Naive thymus-derived CD8-positive, alpha-beta T cell (primary cell): ENCODE results near the gene NEDD4L. TPM values are rescaled to one million over a fixed set of nuclear protein-coding genes. Genes with fewer than 3 reads are reported as not detected.
"Not testable (repeated sequence)": the region's sequence is repeated elsewhere in the genome, so short reads cannot be mapped to it uniquely, and the experiment has no call there.

Experiments
- ATAC-seq, 2 donors: fragments of 150-1000 bp; cut with Tn5 transposase in 1 of 2; sonication (Bioruptor Pico), chemical (Tn5 transposase) in 1 of 2; 1 replicate in 1 of 2; 2 replicates in 1 of 2; pipeline ENCODE4 v1.10.0; 2021; ENCODE audit warnings: mild to moderate bottlenecking in 2 of 2, moderate library complexity in 2 of 2
- POLR2A ChIA-PET: fragments of 350-600 bp; sonication (Branson Sonifier 250); formaldehyde crosslinking; loops from one replicate; lab custom pipeline; 2021; ENCODE audit warnings: antibody characterized with exemption; lab: Charles Lee
- DNase-seq, 10 donors: peaks; one replicate each; pipeline versions ENCODE4 v3.0.0 to v3.0.0-alpha.2; 2020 to 2022
- H3K27ac Mint-ChIP-seq, 10 donors: one replicate each; pipeline ENCODE4 v1.8.0; 2020 to 2022; ENCODE audit warnings: mild to moderate bottlenecking in 10 of 10, mixed read lengths in 10 of 10, moderate library complexity in 4 of 10, inconsistent platforms in 1 of 10
- H3K27me3 Mint-ChIP-seq, 5 donors: one replicate each; pipeline ENCODE4 v1.8.0; 2021 to 2022; ENCODE audit warnings: mixed read lengths in 5 of 5
- H3K36me3 Mint-ChIP-seq, 3 donors: one replicate each; pipeline ENCODE4 v1.8.0; 2020 to 2022; ENCODE audit warnings: mixed read lengths in 3 of 3, mild to moderate bottlenecking in 2 of 3, inconsistent platforms in 1 of 3
- H3K4me1 Mint-ChIP-seq, 4 donors: one replicate each; pipeline ENCODE4 v1.8.0; 2021 to 2022; ENCODE audit warnings: mixed read lengths in 4 of 4
- H3K4me3 Mint-ChIP-seq, 10 donors: one replicate each; pipeline ENCODE4 v1.8.0; 2020 to 2022; ENCODE audit warnings: mild to moderate bottlenecking in 10 of 10, mixed read lengths in 10 of 10, moderate library complexity in 6 of 10, inconsistent platforms in 1 of 10
- H3K9me3 Mint-ChIP-seq, 9 donors: one replicate each; pipeline ENCODE4 v1.8.0; 2020 to 2022; ENCODE audit warnings: mixed read lengths in 9 of 9, mild to moderate bottlenecking in 3 of 9, inconsistent platforms in 1 of 9, moderate library complexity in 1 of 9
- polyA plus RNA-seq, 3 donors: library from polyadenylated mRNA; unstranded; fragments of 300-500 nt; fragmentation: Illumina TruSeq; gene quantifications; one replicate each; pipeline ENCODE4 v1.2.3, GENCODE V29; 2021
- total RNA-seq, 8 experiments: library from RNA in 2 of 8; stranded (reverse) in 2 of 8; gene quantifications; one replicate each; pipeline ENCODE4 v1.2.3 and lab custom pipeline; 2021 to 2026

Gene NEDD4L
- total and polyA plus RNA-seq, 5 experiments from 2014 or later: 1.5 to 6.5 (median 3.5) TPM

- Mint-ChIP-seq H3K4me3 (no peak overlapping the region), H3K36me3 (no peaks in the 10 kb centered on the region), H3K9me3 (peaks cover 0 to 1% (median 0%) of the 10 kb centered on the region in 9 donors), H3K27me3 (no peaks in the 10 kb centered on the region), H3K4me1 (no peaks in the 10 kb centered on the region), H3K27ac (no peak overlapping the region)
- POLR2A ChIA-PET: no interaction called here
- DNase-seq (no peak), ATAC-seq (no peak)
Observed at GRCh38 chr18:58257461-58257860, 213.4 kb downstream of the NEDD4L start.

- Mint-ChIP-seq H3K27ac (no peak overlapping the region), H3K36me3 (no peaks in the 10 kb centered on the region), H3K9me3 (peaks cover 0 to 1% (median 0%) of the 10 kb centered on the region in 9 donors), H3K27me3 (peaks cover 0 to 2% (median 0%) of the 10 kb centered on the region in 5 donors), H3K4me3 (no peak overlapping the region), H3K4me1 (peaks cover 0 to 11% (median 3%) of the 10 kb centered on the region in 4 donors)
- DNase-seq (no peak), ATAC-seq (no peak)
- POLR2A ChIA-PET: no interaction called here
Observed at GRCh38 chr18:58258692-58259342, 214.8 kb downstream of the NEDD4L start.

GRCh38 chr18:58263055-58263957 is 219.3 kb downstream of the NEDD4L start:
- Mint-ChIP-seq H3K4me1 (peaks cover 0 to 11% (median 3%) of the 10 kb centered on the region in 4 donors), H3K9me3 (peaks cover 0 to 1% (median 0%) of the 10 kb centered on the region in 9 donors), H3K36me3 (no peaks in the 10 kb centered on the region), H3K27ac (peak overlapping the region in 1 of 10 donors; percentile 9), H3K4me3 (no peak overlapping the region), H3K27me3 (peaks cover 0 to 4% (median 0%) of the 10 kb centered on the region in 5 donors)
- ATAC-seq (no peak), DNase-seq (no peak)
- POLR2A ChIA-PET: no interaction called here

- no peak overlapping the region for H3K27ac Mint-ChIP-seq
- ATAC-seq: no peak
- H3K4me3 Mint-ChIP-seq: no peak overlapping the region
- POLR2A ChIA-PET: no interaction called here
- H3K27me3 Mint-ChIP-seq: peaks cover 0 to 4% (median 0%) of the 10 kb centered on the region in 5 donors
- peaks cover 0 to 15% (median 3%) of the 10 kb centered on the region in 4 donors for H3K4me1 Mint-ChIP-seq
- DNase-seq: no peak
- no peaks in the 10 kb centered on the region for H3K36me3 Mint-ChIP-seq
- peaks cover 0 to 1% (median 0%) of the 10 kb centered on the region in 9 donors for H3K9me3 Mint-ChIP-seq
Observed at GRCh38 chr18:58264075-58264474, 220.0 kb downstream of the NEDD4L start.

DNA sequence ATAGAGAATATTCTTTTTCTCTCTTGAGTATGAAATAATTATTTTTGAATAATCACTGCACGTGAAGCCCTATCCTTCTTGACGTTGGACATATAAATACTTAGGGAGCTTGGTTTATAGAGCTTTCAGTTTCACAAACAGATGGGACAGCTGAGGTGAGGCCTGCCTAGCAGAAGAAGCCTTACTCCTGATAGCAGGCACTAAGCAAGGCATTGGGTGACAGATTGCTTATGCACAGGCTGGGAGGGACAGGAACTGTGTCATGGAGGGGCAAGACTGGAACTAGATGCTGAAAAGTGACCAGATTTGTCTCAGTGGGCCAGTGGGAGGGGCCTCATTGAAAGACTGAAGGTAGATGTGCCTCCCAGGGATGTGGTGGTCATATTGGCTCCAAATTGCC is 220.8 kb downstream of the NEDD4L start:
- no peaks in the 10 kb centered on the region for H3K9me3 Mint-ChIP-seq
- DNase-seq (no peak), ATAC-seq (no peak)
- H3K27me3 Mint-ChIP-seq: peaks cover 0 to 4% (median 0%) of the 10 kb centered on the region in 5 donors
- H3K4me3 Mint-ChIP-seq: no peak overlapping the region
- POLR2A ChIA-PET: no interaction called here
- peaks cover 0 to 18% (median 3%) of the 10 kb centered on the region in 4 donors for H3K4me1 Mint-ChIP-seq
- no peaks in the 10 kb centered on the region for H3K36me3 Mint-ChIP-seq
- H3K27ac Mint-ChIP-seq: no peak overlapping the region

GRCh38 chr18:58265489-58265888 is 221.5 kb downstream of the NEDD4L start:
- not testable (repeated sequence) for ATAC-seq

DNA sequence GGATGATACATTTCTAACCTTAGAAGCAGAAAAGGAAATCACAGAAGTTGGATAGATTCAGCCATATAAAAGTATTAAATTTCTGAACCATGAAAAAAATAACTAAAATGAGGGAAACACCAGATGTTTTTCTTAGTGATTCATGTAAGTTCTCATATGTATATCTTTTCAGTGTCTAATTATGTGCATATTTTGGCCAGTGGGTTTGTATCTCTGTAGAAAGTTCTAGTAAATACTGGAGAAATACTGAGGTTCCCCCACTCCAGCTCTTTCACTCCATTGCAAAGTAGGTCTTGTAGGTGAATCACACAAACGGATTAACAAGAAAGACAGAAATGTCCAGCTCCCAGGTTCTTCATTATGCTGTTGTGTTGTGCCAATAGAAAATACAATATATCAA is 222.3 kb downstream of the NEDD4L start:
- ATAC-seq (no peak), DNase-seq (no peak)
- POLR2A ChIA-PET: no interaction called here
- Mint-ChIP-seq H3K4me3 (no peak overlapping the region), H3K27ac (peak overlapping the region in 1 of 10 donors; percentile 6), H3K4me1 (peaks cover 0 to 18% (median 3%) of the 10 kb centered on the region in 4 donors), H3K36me3 (no peaks in the 10 kb centered on the region), H3K9me3 (no peaks in the 10 kb centered on the region), H3K27me3 (peaks cover 0 to 4% (median 0%) of the 10 kb centered on the region in 5 donors)

More at GRCh38 chr18:58265489-58265888, 221.5 kb downstream of the NEDD4L start:
- H3K9me3 Mint-ChIP-seq, H3K4me3 Mint-ChIP-seq, H3K36me3 Mint-ChIP-seq, POLR2A ChIA-PET, H3K27ac Mint-ChIP-seq, DNase-seq, H3K27me3 Mint-ChIP-seq: not testable (repeated sequence)
- peaks cover 0 to 18% (median 3%) of the 10 kb centered on the region in 4 donors for H3K4me1 Mint-ChIP-seq

DNA sequence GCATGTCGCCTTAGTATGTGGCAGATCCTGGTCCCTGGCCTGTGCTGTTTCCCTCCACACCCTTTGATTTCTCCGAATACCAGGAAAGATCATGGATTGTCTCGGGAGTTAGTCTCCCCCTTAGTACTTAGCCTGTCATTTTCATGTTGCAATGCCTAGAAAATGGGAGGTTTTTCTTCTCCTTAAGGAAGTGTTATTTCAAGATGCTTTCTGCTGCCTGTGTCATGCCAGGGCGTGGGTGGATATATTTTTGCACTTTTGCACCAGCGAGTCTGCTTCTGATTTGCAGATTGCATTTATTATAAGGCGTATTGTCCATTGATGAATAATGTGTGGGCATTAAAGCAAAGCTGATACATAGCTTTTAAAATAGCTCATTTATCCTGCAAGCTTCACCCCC is 223.5 kb downstream of the NEDD4L start:
- Mint-ChIP-seq H3K4me1 (peaks cover 2 to 22% (median 7%) of the 10 kb centered on the region in 4 donors), H3K4me3 (no peak overlapping the region), H3K27ac (no peak overlapping the region), H3K36me3 (no peaks in the 10 kb centered on the region), H3K9me3 (no peaks in the 10 kb centered on the region), H3K27me3 (peaks cover 0 to 4% (median 0%) of the 10 kb centered on the region in 5 donors)
- no peak for ATAC-seq
- POLR2A ChIA-PET: no interaction called here
- DNase-seq: no peak

DNA sequence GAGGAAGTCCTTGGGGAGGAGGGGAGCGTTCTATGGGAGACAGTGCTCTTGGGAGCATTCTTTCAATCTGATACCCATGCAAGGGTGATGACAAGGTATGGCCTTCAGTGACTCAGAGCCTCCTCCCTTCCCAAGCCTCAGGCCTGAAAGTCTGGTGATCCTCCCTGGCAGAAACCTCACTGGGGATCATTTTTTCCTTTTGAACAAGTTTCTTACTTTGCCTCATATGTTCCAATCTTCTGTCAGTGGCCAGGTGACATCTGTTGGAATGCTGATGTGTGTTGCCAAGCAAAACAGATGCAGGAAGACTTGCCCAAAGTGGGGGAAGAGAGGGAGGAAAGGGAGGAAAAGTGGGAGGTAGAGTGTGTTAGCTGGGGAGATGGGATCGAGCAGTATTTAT is 224.8 kb downstream of the NEDD4L start:
- Mint-ChIP-seq H3K4me3 (no peak overlapping the region), H3K4me1 (peaks cover 7 to 22% (median 16%) of the 10 kb centered on the region in 4 donors), H3K27ac (peak overlapping the region in 1 of 10 donors; percentile 12), H3K36me3 (peaks cover 0 to 4% (median 0%) of the 10 kb centered on the region in 3 donors), H3K9me3 (peaks cover 0 to 1% (median 0%) of the 10 kb centered on the region in 9 donors), H3K27me3 (peaks cover 0 to 1% (median 0%) of the 10 kb centered on the region in 5 donors)
- no peak for DNase-seq
- POLR2A ChIA-PET: no interaction called here
- no peak for ATAC-seq

DNA sequence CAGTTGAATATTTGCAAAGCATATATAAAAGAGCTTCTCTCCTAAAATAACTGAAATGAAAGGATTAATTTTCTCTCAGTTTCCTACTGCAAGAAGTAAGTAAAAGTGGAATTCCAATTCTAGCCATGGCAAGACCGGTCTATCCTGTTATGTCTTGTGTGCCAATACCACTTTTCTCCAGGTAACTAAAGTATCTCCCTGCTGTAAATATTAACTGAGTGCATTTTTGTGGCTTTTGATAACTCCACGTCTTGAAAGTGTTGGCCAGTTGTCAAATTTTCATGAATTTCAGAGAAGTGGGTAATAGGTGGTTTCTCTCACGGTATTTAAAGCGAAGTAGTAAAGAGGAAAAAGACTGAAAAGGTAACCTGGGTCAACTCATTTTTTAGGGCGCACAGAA is 225.9 kb downstream of the NEDD4L start:
- no peak for ATAC-seq
- DNase-seq: no peak
- H3K36me3 Mint-ChIP-seq: peaks cover 0 to 4% (median 0%) of the 10 kb centered on the region in 3 donors
- POLR2A ChIA-PET: no interaction called here
- H3K4me1 Mint-ChIP-seq: peaks cover 7 to 22% (median 17%) of the 10 kb centered on the region in 4 donors
- peaks cover 0 to 1% (median 0%) of the 10 kb centered on the region in 9 donors for H3K9me3 Mint-ChIP-seq
- no peak overlapping the region for H3K27ac Mint-ChIP-seq
- peaks cover 0 to 1% (median 0%) of the 10 kb centered on the region in 5 donors for H3K27me3 Mint-ChIP-seq
- no peak overlapping the region for H3K4me3 Mint-ChIP-seq

GRCh38 chr18:58270396-58270795 is 226.4 kb downstream of the NEDD4L start:
- peaks cover 7 to 22% (median 17%) of the 10 kb centered on the region in 4 donors for H3K4me1 Mint-ChIP-seq
- no peak overlapping the region for H3K4me3 Mint-ChIP-seq
- POLR2A ChIA-PET: no interaction called here

GRCh38 chr18:58271770-58272169 is 227.7 kb downstream of the NEDD4L start:
- DNase-seq (no peak), ATAC-seq (no peak)
- Mint-ChIP-seq H3K27me3 (no peaks in the 10 kb centered on the region), H3K27ac (no peak overlapping the region), H3K36me3 (peaks cover 0 to 4% (median 0%) of the 10 kb centered on the region in 3 donors), H3K4me3 (no peak overlapping the region), H3K9me3 (peaks cover 0 to 1% (median 0%) of the 10 kb centered on the region in 9 donors), H3K4me1 (peaks cover 7 to 22% (median 17%) of the 10 kb centered on the region in 4 donors)
- POLR2A ChIA-PET: interaction anchor here (0.7 kb wide), 1 partner anchor 50 kb away, joined by 4 read pairs; no protein-coding TSS in a partner anchor

More at GRCh38 chr18:58270396-58270795, 226.4 kb downstream of the NEDD4L start:
- H3K27me3 Mint-ChIP-seq: no peaks in the 10 kb centered on the region
- ATAC-seq (no peak), DNase-seq (no peak)
- no peak overlapping the region for H3K27ac Mint-ChIP-seq
- peaks cover 0 to 1% (median 0%) of the 10 kb centered on the region in 9 donors for H3K9me3 Mint-ChIP-seq
- peaks cover 0 to 4% (median 0%) of the 10 kb centered on the region in 3 donors for H3K36me3 Mint-ChIP-seq
